GM12892 (cell line): ENCODE data around the gene AMBRA1.
A peak's percentile ranks its signal among the peaks of the same experiment; 100 is the strongest.

Experiments used
- DNase-seq: peaks from one replicate; pipeline ENCODE4 v3.0.0; 2011; ENCODE audit not compliant: insufficient read length
- FAIRE-seq: peaks from 2 replicates; lab custom pipeline; 2011; peaks lifted over from hg19 to GRCh38; lab: Jason Lieb, UNC
- POLR2A ChIP-seq: IDR thresholded peaks from 2 replicates; pipeline ENCODE4 v1.6.1; 2011; ENCODE audit warnings: low read depth, low read length, control low read depth
- POLR2AphosphoS5 ChIP-seq: IDR thresholded peaks from 2 replicates; pipeline ENCODE4 v1.6.1; 2011; ENCODE audit warnings: low read depth, low read length, control low read depth
- TAF1 ChIP-seq: IDR thresholded peaks from 2 replicates; pipeline ENCODE4 v1.6.1; 2011; ENCODE audit warnings: low read depth, mild to moderate bottlenecking, control low read depth, low read length, borderline replicate concordance

The AMBRA1 gene

DNA sequence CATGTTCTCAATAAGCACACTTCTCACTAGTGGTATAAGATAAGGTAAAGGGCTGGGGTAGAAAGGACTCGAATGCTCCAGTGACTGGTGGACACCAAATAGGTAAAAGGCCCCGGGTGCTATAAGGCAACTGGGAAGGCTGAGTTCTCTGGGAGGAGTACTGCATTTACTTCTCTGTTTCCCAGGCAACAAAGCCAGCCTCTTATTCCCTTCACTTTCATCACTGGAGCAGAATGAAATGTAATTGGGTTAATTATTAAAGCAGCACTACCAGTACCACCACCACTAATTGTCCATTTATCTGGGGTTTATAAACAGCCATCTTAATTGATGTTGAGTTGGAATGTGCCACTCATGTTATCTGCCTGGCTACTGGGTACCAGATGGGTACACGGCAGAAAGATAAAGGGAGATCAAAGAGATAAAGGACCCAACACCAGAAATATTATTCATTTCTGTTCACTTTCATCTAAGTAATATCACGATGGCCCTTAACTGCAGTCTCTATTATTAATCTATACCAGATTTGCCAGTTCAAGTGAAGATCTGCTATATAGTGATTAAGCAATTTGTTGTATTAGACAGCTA, 107.9 kb downstream of the AMBRA1 start:
- TF ChIP-seq POLR2AphosphoS5: no peak
- no peak for TF ChIP-seq TAF1
- TF ChIP-seq POLR2A: no peak
- FAIRE-seq (no peak), DNase-seq (no peak)

DNA sequence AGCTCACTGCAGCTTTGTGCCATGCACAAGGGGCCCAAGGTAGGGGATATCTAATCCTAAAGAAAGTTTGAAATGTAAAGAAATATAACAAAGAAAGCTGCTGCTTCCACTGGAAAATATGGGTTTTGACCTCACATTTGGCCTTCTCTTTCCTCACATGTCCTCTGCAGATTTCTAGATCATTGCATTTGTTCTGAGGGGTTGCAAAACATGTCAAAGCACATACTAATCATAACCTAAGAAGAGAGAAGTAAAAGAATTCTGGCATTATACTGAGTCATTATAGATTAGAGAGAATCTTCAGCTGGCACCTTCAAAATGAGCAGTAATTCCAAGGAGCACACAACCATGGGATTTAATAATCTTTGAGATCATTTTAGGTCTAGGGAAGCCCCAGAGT, 109.7 kb downstream of the AMBRA1 start:
- FAIRE-seq (no peak), DNase-seq (no peak)
- TF ChIP-seq TAF1: no peak
- TF ChIP-seq POLR2A: no peak
- TF ChIP-seq POLR2AphosphoS5: no peak

DNA sequence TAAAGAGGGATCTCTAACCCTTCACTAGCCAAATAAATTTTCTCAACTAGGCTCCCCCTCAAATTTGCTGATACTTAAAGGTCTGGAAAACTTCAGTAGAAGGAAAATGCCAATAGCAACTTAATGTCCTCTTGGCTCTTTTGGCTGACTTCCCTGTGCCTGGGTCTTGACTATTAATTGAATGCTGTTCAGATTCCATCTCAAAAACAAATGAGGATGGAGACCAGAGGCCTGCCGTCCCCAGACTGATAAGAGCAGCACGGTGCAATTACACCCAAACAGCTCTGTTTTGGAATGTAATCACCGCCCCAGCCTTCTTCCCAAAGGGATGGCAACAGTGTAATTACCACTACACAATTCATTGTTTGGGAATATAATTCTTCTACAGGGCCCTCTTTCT, 112.9 kb downstream of the AMBRA1 start:
- FAIRE-seq (no peak), DNase-seq (no peak)
- TF ChIP-seq POLR2AphosphoS5 (no peak), POLR2A (no peak), TAF1 (no peak)

- FAIRE-seq: no peak
- no peak for TF ChIP-seq POLR2A
- no peak for TF ChIP-seq TAF1
- no peak for TF ChIP-seq POLR2AphosphoS5
- DNase-seq: no peak
Observed at GRCh38 chr11:46480166-46480726, 113.6 kb downstream of the AMBRA1 start.

GRCh38 chr11:46479601-46480000, 114.2 kb downstream of the AMBRA1 start:
- TF ChIP-seq TAF1 (no peak), POLR2A (no peak), POLR2AphosphoS5 (no peak)
- FAIRE-seq: no peak
- no peak for DNase-seq

GRCh38 chr11:46478196-46478595, 115.6 kb downstream of the AMBRA1 start:
- DNase-seq (no peak), FAIRE-seq (no peak)
- no peak for TF ChIP-seq POLR2A
- TF ChIP-seq TAF1: no peak
- TF ChIP-seq POLR2AphosphoS5: no peak

DNA sequence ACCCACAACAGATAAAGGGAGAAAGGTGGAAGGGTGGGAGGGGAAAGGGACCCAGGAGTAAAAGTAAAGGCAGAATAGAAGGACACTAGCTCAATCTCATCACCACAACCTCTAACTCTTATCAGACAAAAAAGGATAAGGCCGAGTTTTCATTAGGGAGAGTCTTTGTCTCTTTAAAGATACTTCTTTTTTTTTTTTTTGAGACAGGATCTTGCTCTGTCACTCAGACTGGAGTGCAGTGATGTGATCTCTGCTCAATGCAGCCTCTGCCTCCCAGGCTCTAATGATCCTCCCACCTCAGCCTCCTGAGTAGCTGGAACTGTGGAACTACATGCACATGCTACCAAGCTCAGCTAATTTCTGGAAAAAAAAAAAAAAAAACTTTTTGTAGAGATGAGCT, 116.7 kb downstream of the AMBRA1 start:
- no peak for FAIRE-seq
- DNase-seq: no peak
- no peak for TF ChIP-seq POLR2A

- no peak for FAIRE-seq
- no peak for TF ChIP-seq TAF1
- TF ChIP-seq POLR2AphosphoS5: no peak
- no peak for TF ChIP-seq POLR2A
Observed at GRCh38 chr11:46475926-46476545, 117.8 kb downstream of the AMBRA1 start.

GRCh38 chr11:46475051-46475925, 118.5 kb downstream of the AMBRA1 start:
- FAIRE-seq: peak; percentile 30
- TF ChIP-seq POLR2A: no peak
- TF ChIP-seq POLR2AphosphoS5: no peak
- TF ChIP-seq TAF1: no peak
- DNase-seq: no peak

More at GRCh38 chr11:46475926-46476545, 117.8 kb downstream of the AMBRA1 start:
- DNase-seq: no peak

- TF ChIP-seq TAF1 (no peak), POLR2AphosphoS5 (no peak), POLR2A (no peak)
- DNase-seq (no peak), FAIRE-seq (no peak)
Observed at GRCh38 chr11:46472662-46472994, 121.2 kb downstream of the AMBRA1 start.

GRCh38 chr11:46471943-46472661, 121.7 kb downstream of the AMBRA1 start:
- no peak for FAIRE-seq
- DNase-seq: no peak
- no peak for TF ChIP-seq POLR2AphosphoS5
- TF ChIP-seq TAF1: no peak
- no peak for TF ChIP-seq POLR2A
